ENCODE results near the gene THUMPD3.
A peak's percentile ranks its signal among the peaks of the same experiment; 100 is the strongest.

Gene THUMPD3

GRCh38 chr3:9397906-9398699 lies 35.2 kb downstream of the THUMPD3 start:
- no peak for DNase-seq

DNA sequence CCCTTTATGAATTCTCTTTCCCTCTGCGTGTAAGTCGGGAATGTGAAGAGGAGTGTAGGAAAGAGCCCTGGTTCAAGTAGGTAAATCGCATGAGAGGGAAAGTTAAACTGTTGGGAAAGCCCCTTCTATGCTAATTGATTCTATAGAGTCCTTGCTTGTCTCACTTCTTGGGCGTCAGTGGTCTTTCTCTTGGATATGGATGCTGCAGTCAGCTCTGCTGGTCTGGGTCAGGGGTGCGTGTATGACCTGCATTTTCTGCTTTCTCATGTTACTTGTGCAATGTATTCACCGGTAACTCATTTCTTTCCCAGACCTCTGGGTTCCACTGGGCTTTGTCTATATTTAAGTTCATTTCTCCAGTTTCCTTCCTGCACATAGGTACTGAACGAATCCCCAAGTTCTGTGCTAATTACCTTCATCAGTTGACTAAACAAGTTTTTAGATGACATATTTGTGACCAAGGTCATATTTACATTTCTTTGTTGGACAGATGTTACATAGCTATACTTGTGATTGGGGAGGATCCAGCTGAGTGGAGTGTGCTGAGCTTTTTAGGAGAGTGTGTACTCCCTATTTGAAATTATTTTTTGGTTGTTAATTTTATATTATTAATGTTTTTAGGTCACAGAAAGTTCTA lies 36.0 kb downstream of the THUMPD3 start:
- peak; percentile 56 for DNase-seq

DNA sequence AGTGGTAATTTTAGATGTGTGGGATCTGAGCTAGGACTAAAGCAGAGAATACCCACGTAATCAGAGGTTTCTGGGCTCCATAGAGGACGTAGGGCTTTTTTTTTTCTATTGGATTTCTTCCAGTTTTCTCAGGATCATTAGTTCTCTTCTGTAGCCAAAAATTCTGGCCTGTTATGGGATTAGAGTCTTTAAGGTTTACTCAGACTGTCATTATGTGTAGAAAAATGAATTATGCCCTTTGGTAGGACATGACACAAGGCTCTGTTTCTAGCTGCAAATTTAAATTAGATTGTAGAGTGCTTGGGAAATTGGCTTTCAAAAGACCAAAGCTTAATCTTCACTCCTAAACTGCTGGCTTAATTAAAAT lies 36.5 kb downstream of the THUMPD3 start:
- DNase-seq, result no peak

DNA sequence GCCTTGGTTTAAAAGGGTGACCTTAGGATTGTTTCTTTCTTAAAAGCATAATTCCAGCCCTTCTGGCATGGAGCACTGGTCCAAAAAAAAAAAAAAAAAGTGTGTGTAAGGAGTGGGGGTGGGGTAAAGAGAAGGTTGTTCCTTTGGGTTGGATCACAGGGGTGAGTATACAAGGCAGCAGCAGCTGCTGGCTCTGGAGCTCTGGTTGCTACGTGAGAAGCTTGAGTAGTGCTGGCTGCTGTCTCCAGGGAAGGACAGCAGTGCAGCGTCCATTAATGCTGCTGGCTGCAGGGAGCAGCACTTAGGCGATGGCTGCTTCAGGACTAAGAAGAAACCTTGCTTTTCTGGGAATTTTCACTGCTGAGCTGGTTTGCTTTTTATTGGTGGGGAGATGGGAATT lies 36.9 kb downstream of the THUMPD3 start:
- peak; percentile 27 for DNase-seq

GRCh38 chr3:9400616-9401015 lies 37.8 kb downstream of the THUMPD3 start:
- DNase-seq, result no peak

DNA sequence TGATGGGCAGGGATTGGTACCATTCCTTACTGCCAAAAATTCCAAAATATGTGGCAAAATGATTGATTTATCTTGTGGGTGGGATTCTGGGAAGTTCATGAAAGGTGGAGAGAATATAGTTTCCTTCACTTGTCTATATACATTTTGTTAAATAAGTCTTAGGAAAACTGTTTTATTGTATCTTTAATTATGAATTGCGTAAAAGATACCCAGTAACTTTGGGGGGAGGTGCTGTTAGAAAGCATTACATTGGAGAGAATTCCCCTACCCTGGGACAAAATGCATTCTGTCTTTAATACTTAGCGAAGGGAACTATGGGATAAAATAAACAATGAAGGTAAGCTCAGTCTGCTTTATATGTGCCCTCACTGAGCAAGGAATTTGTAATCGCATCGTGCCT lies 39.1 kb downstream of the THUMPD3 start:
- DNase-seq, result no peak

DNA sequence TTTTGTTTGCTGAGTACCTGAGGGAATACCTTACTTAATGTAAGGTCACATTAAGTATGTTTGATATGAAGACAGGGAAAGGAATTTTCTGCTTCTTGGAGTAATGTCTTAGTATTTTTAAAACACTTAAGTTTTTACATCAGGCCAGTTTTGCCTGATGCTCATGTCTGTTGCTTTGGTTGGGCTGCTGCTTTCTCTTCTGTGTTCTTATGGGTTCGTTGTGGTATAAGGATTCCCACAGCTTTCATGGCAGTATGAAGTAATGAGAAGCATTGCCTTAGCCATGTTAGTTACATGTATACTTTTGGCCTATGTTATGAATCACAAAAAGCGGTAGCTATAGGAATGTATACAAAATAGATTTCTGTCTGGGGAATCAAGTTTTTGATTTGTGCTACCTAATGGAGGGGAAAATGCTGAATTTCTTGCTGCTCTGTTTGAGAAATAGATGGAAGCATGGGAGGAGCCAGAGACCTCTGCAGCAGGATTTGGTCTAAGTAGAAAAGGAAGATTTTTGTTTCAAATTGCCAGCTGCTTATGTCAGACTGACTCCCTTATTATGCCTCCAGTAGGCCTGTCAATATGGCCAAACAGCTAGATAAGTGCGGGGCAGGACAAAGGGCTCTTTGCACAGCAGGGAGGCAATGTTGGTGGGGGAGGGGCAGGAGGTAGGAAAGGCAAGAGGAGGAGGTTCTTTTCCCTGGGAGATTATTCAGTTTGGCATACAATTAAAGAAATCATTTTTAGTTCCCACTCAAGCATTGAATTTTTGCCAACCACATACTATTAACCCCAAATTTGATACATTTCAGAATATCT lies 39.8 kb downstream of the THUMPD3 start:
- no peak for DNase-seq

- no peak for DNase-seq
Observed at GRCh38 chr3:9403463-9403862, 40.6 kb downstream of the THUMPD3 start.

- DNase-seq, result no peak
Observed at GRCh38 chr3:9404680-9405079, 41.8 kb downstream of the THUMPD3 start.

DNA sequence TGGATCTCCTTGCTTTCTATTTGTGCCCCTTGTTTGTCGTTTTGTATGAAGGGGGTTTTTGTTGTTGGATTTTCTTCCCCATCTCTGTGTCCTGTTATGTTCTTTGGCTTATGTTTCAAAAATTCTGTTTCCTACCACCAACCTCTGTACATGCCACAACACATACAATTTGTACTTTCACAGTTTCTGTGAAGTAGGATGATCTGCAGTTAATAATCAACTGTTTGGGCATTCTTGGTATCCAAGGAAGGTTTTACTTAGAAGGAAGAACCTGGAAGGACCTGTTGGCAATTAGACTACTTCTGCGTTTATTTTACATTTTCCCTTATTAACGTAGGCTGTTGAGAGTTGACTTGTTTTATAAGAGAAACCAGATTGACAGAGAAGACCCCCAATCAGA lies 42.9 kb downstream of the THUMPD3 start:
- no peak for DNase-seq

- no peak for DNase-seq
Observed at GRCh38 chr3:9406856-9407626, 44.2 kb downstream of the THUMPD3 start.

DNA sequence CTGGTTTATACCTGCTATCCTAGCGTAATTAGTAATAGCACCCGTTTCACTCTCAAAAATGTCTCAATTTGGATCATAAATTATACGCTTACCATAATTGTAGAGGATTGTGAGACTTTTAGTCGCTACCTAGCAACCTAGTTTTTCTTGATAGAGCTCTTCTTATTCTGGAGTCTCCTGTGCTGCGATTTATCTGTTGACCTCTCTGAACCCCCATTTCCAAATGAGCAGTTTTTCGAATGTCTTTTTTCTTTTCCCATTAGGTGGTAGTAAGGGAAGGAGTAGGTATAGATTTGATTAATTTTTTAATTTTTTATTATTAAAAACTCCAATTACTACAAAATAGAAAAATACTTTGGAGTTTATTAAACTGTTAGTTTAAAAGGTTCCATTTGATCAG lies 45.2 kb downstream of the THUMPD3 start:
- DNase-seq, result no peak

- DNase-seq, result no peak
Observed at GRCh38 chr3:9408546-9408945, 45.7 kb downstream of the THUMPD3 start.

DNA sequence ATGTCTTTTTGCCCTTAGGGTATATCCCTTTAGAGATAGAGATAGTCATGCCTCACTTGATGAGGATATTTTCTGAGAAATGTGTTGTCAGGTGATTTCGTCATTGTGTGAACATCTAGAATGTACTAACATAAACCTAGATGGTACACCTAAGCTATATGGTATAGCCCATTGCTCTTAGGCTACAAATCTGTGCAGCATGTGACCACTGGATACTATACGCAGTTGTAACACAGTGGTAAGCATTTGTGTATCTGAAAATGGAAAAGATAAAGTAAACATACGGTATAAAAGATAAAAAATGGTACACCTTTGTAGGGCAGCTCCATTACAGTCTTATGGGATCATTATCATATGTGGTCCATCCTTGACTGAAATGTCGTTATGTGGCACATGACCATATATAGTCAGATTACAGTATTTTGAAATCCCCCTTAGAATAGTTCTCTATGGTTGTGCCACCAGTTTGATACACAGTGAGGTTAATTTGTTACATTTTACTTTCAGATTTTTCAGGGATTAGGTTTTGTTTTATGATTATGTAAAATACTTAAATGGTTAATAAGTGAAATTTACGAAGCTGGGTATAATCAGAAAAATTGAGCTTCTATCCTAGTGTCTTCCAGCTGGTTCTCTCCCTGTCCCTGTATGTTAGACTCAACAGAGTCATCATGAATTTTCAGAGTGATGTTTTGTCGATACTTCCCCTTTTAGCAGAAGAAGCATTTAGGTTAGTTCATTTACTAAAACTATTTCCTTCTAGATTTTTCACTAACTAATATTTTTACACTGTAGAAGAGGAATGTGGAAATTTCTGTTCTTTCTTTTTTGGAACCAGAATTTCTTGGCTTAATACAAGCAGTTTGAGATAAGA lies 47.4 kb downstream of the THUMPD3 start:
- no peak for DNase-seq

DNA sequence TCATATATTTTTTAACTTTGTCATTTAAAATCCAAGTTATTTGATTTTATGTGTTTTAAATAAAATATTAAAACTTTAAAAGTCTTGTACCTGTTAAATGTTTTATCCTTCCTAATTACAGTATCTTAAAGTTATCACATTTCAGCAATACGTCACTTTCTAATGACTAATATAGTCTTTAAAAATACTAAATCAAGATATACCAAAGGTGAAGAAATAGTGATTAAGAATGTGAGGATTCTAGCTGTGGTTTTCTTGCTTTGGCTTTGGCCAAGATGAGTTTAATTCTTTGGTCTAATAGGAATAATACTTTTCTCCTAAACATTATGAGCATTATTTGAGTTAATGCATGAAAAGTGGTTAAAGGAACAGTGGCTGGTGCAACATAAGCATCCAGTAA lies 48.4 kb downstream of the THUMPD3 start:
- no peak for DNase-seq

DNA sequence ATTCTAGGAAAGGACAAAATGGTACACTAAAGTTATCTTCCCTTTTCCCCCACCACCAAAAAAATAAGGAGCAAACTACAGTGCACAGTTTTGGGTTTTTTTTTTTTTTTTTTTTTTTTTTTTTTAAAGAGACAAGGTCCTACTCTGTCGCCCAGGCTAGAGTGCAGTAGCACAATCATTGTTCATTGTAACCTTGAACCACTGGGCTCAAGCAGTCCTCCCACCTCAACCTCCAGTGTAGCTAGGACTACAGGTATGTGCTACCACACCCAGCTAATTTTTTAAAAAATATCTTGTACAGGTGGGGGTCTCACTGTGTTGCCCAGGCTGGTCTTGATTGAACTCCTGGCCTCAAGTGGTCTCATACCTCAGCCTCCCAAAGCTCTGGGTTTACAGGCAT lies 49.4 kb downstream of the THUMPD3 start:
- DNase-seq, result no peak

- no peak for DNase-seq
Observed at GRCh38 chr3:9414826-9415225, 52.0 kb downstream of the THUMPD3 start.

- DNase-seq, result no peak
Observed at GRCh38 chr3:9415485-9416138, 52.8 kb downstream of the THUMPD3 start.

GRCh38 chr3:9416139-9416780 lies 53.4 kb downstream of the THUMPD3 start:
- DNase-seq, result no peak

DNA sequence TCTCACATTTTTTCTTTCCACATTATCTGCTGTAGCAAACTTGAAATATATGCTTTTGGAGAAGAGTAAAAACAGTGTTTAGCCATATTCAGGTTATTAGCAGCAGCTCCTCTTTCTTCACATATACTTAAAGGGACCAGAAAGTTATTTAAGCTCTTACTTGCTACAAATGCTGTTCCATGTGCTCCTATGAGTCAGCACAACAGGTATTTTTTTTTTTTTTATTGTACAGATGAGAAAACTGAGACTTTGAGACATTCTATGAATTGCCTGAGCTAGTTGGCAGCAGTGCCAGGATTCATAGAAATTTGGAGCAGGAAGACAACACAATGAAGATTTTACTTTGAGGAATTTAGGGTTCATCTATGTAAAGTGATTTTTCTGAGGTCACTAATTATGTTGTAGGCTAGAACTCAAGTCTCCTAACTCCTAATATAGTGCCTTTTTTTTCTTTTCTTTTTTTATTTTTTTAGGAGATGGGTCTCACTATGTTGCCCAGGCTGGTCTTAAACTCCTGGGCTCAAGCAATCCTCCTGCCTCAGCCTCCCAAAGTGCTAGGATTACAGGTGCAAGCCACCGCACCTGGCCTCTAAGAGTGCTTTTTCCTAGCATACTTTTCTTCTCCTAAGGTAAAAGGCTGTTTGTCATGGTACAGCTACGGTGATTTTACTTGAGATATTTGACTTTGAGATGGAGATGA lies 58.1 kb downstream of the THUMPD3 start:
- DNase-seq, result no peak

All from activated CD4-positive, alpha-beta T cell treated with anti-CD3 and anti-CD28 coated beads, Interleukin-2, amount 50 U/mL, for 16 hours (primary cell).